ENCODE data around the gene BCR. TPM values are rescaled to one million over a fixed set of nuclear protein-coding genes. Genes with fewer than 3 reads are reported as not detected.

BCR gene
- total RNA-seq, 2 donors from 2014 or later, result 102 to 172 TPM

- 70 to 82% methylated on average over 7 to 18 of the region's 18 CpGs for WGBS, 2 experiments (ENCODE audit: insufficient coverage in 1 of 2, insufficient read length in 1 of 2)
- peak; percentile 93 for DNase-seq
- TF ChIP-seq CTCF (conservative IDR thresholded peaks at IDR 0.05), result peak; percentile 87
- H3K27ac ChIP-seq (ENCODE audit: low read depth, low read length), result no peak overlapping the region
- Mint-ChIP-seq H3K4me3 (no peak overlapping the region), H3K27me3 (ENCODE audit: insufficient read depth) (no peaks in the 10 kb centered on the region), H3K4me1 (peaks cover 4% of the 10 kb centered on the region), H3K9me3 (no peaks in the 10 kb centered on the region), H3K27ac (peak overlapping the region; percentile 64), H3K36me3 (ENCODE audit: low read depth) (peaks cover 64% of the 10 kb centered on the region)
- no peak overlapping the region for H3K4me3 ChIP-seq (ENCODE audit: low read length)
- no peaks in the 10 kb centered on the region for H3K9me3 ChIP-seq (ENCODE audit: control insufficient read depth, low read length)
- no peaks in the 10 kb centered on the region for H3K27me3 ChIP-seq (ENCODE audit: control insufficient read depth, insufficient read depth, low read length, poor library complexity, severe bottlenecking)
- no peaks in the 10 kb centered on the region for H3K4me1 ChIP-seq (ENCODE audit: control insufficient read depth, insufficient read depth, low read length)
- H3K9ac ChIP-seq (ENCODE audit: extremely low read depth, low read length, poor library complexity, severe bottlenecking), result no peak overlapping the region
- H3K36me3 ChIP-seq (ENCODE audit: control insufficient read depth, insufficient read depth, low read length), result peaks cover 88% of the 10 kb centered on the region
These were observed 109.8 kb downstream of the BCR start for GRCh38 chr22:23289851-23290724.

GRCh38 chr22:23291806-23292452, 111.6 kb downstream of the BCR start:
- Histone ChIP-seq H3K27me3 (ENCODE audit: control insufficient read depth, insufficient read depth, low read length, poor library complexity, severe bottlenecking) (no peaks in the 10 kb centered on the region), H3K4me1 (ENCODE audit: control insufficient read depth, insufficient read depth, low read length) (no peaks in the 10 kb centered on the region), H3K4me3 (ENCODE audit: low read length) (no peak overlapping the region), H3K36me3 (ENCODE audit: control insufficient read depth, insufficient read depth, low read length) (peaks cover 90% of the 10 kb centered on the region), H3K27ac (ENCODE audit: low read depth, low read length) (no peak overlapping the region), H3K9ac (ENCODE audit: extremely low read depth, low read length, poor library complexity, severe bottlenecking) (no peak overlapping the region), H3K9me3 (ENCODE audit: control insufficient read depth, low read length) (no peaks in the 10 kb centered on the region)
- H3K36me3 Mint-ChIP-seq (ENCODE audit: low read depth), result peaks cover 67% of the 10 kb centered on the region
- peaks cover 4% of the 10 kb centered on the region for H3K4me1 Mint-ChIP-seq
- WGBS, 2 experiments (ENCODE audit: insufficient coverage in 1 of 2, insufficient read length in 1 of 2), result 95 to 97% methylated on average over 4 to 13 of the region's 13 CpGs
- H3K27me3 Mint-ChIP-seq (ENCODE audit: insufficient read depth), result no peaks in the 10 kb centered on the region
- H3K9me3 Mint-ChIP-seq, result no peaks in the 10 kb centered on the region
- no peak for TF ChIP-seq CTCF (conservative IDR thresholded peaks at IDR 0.05)
- DNase-seq, result no peak
- H3K27ac Mint-ChIP-seq, result no peak overlapping the region
- H3K4me3 Mint-ChIP-seq, result no peak overlapping the region

GRCh38 chr22:23292453-23293350, 112.4 kb downstream of the BCR start:
- WGBS, 2 experiments (ENCODE audit: insufficient coverage in 1 of 2, insufficient read length in 1 of 2), result 94 to 100% methylated on average over 4 to 17 of the region's 17 CpGs
- Mint-ChIP-seq H3K27ac (no peak overlapping the region), H3K4me1 (peaks cover 4% of the 10 kb centered on the region), H3K4me3 (no peak overlapping the region), H3K9me3 (no peaks in the 10 kb centered on the region), H3K27me3 (ENCODE audit: insufficient read depth) (no peaks in the 10 kb centered on the region), H3K36me3 (ENCODE audit: low read depth) (peaks cover 74% of the 10 kb centered on the region)
- peaks cover 90% of the 10 kb centered on the region for H3K36me3 ChIP-seq (ENCODE audit: control insufficient read depth, insufficient read depth, low read length)
- no peak for DNase-seq
- H3K27me3 ChIP-seq (ENCODE audit: control insufficient read depth, insufficient read depth, low read length, poor library complexity, severe bottlenecking), result no peaks in the 10 kb centered on the region
- no peaks in the 10 kb centered on the region for H3K9me3 ChIP-seq (ENCODE audit: control insufficient read depth, low read length)
- H3K4me3 ChIP-seq (ENCODE audit: low read length), result no peak overlapping the region
- no peak overlapping the region for H3K9ac ChIP-seq (ENCODE audit: extremely low read depth, low read length, poor library complexity, severe bottlenecking)
- no peaks in the 10 kb centered on the region for H3K4me1 ChIP-seq (ENCODE audit: control insufficient read depth, insufficient read depth, low read length)
- H3K27ac ChIP-seq (ENCODE audit: low read depth, low read length), result no peak overlapping the region
- TF ChIP-seq CTCF (conservative IDR thresholded peaks at IDR 0.05), result no peak
